Ovary (tissue), 3 donors: ENCODE results near the gene ATM.

Experiments
- CTCF ChIP-seq, 3 donors: fragments of 450-650 bp in 2 of 3; fragments of 200-600 bp in 1 of 3; IDR thresholded peaks; one replicate each; pipeline versions ENCODE4 v1.5.1 to v1.8.0; 2016 to 2022; ENCODE audit warnings: antibody characterized with exemption in 3 of 3, mild to moderate bottlenecking in 1 of 3
- POLR2A ChIP-seq: fragments of 450-650 bp; IDR thresholded peaks from one replicate; pipeline ENCODE4 v1.6.1; 2017; ENCODE audit warnings: antibody characterized with exemption, mild to moderate bottlenecking, moderate library complexity
- donor health status: DM: no; HTN: no; CAD: no.

- TF ChIP-seq CTCF (IDR thresholded peaks at IDR 0.05) (no peak), POLR2A (no peak)
Measured at GRCh38 chr11:108206171-108206570, 16.7 kb upstream of the ATM start.
